ENCODE data around the gene TNIP1. TPM values are rescaled to one million over a fixed set of nuclear protein-coding genes. Genes with fewer than 3 reads are reported as not detected.

Gene TNIP1
- total and polyA plus RNA-seq, 7 donors: 55.1 to 210 (median 73.1) TPM

GRCh38 chr5:151068433-151069197, 12.2 kb downstream of the TNIP1 start:
- 41 to 68% methylated on average over 12 of the region's 12 CpGs for WGBS, 2 donors
- Histone ChIP-seq H3K36me3 (no peaks in the 10 kb centered on the region), H3K27me3 (no peaks in the 10 kb centered on the region), H3K4me1 (peaks cover 0 to 88% (median 64%) of the 10 kb centered on the region in 4 donors), H3K9me3 (no peaks in the 10 kb centered on the region), H3K27ac (peak overlapping the region; percentile 23 to 74 (median 52)), H3K4me3 (no peak overlapping the region)
- DNase-seq: no peak
- TF ChIP-seq EP300 (IDR thresholded peaks at IDR 0.05): no peak
- no peak for TF ChIP-seq POLR2AphosphoS5 (IDR thresholded peaks at IDR 0.05)
- TF ChIP-seq POLR2A (IDR thresholded peaks at IDR 0.05): no peak
- TF ChIP-seq CTCF (IDR thresholded peaks at IDR 0.05): no peak
- intact Hi-C loops (cut with DNase I): no loop called here

GRCh38 chr5:151067632-151068432, 13.0 kb downstream of the TNIP1 start:
- intact Hi-C loops (cut with DNase I): no loop called here
- peaks cover 0 to 94% (median 70%) of the 10 kb centered on the region in 4 donors for H3K4me1 ChIP-seq
- DNase-seq: no peak

GRCh38 chr5:151066920-151067319, 13.9 kb downstream of the TNIP1 start:
- DNase-seq: no peak
- no peak overlapping the region for H3K27ac ChIP-seq
- H3K27me3 ChIP-seq: no peaks in the 10 kb centered on the region
- no peaks in the 10 kb centered on the region for H3K9me3 ChIP-seq
- peaks cover 0 to 5% (median 2%) of the 10 kb centered on the region in 4 donors for H3K36me3 ChIP-seq
- no peak overlapping the region for H3K4me3 ChIP-seq
- TF ChIP-seq CTCF (IDR thresholded peaks at IDR 0.05) (no peak), EP300 (IDR thresholded peaks at IDR 0.05) (no peak), POLR2AphosphoS5 (IDR thresholded peaks at IDR 0.05) (no peak), POLR2A (IDR thresholded peaks at IDR 0.05) (no peak)
- H3K4me1 ChIP-seq: peaks cover 0 to 94% (median 70%) of the 10 kb centered on the region in 4 donors
- intact Hi-C loops (cut with DNase I): no loop called here
- 78 to 81% methylated on average over 6 of the region's 6 CpGs for WGBS, 2 donors

More at GRCh38 chr5:151067632-151068432, 13.0 kb downstream of the TNIP1 start:
- H3K4me3 ChIP-seq: no peak overlapping the region
- WGBS, 2 donors: 81 to 86% methylated on average over 14 of the region's 14 CpGs
- H3K27me3 ChIP-seq: no peaks in the 10 kb centered on the region
- H3K9me3 ChIP-seq: no peaks in the 10 kb centered on the region
- peak overlapping the region in 3 of 4 donors; percentile 23 to 74 (median 73) for H3K27ac ChIP-seq
- no peak for TF ChIP-seq EP300 (IDR thresholded peaks at IDR 0.05)
- no peaks in the 10 kb centered on the region for H3K36me3 ChIP-seq

DNA sequence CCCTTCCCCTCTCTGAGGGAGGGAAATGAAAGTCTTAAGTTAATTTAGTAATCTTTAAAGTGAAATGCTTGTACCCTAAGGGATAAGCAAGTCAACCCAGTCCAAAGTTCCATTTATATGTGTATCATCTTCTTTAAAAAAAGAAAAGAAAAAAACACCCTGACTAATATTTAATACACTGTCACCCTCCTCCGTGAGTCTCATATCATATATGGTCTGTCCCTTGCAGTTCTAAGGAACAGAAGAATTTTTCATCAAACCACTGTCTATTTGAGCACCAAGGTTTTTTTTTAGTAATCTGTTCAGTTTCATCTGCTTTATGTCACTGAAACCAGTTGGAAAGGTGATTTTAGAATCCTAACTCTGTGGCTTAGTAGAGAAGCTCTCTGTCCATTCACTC, 15.2 kb downstream of the TNIP1 start:
- no peak overlapping the region for H3K27ac ChIP-seq

More for the DNA sequence above, 15.2 kb downstream of the TNIP1 start:
- no peak for DNase-seq
- 82 to 87% methylated on average over 1 of the region's 1 CpG for WGBS, 2 donors
- peaks cover 0 to 82% (median 68%) of the 10 kb centered on the region in 4 donors for H3K4me1 ChIP-seq
- peaks cover 0 to 15% (median 11%) of the 10 kb centered on the region in 4 donors for H3K36me3 ChIP-seq
- no peak overlapping the region for H3K4me3 ChIP-seq
- TF ChIP-seq EP300 (IDR thresholded peaks at IDR 0.05): no peak
- no peak for TF ChIP-seq CTCF (IDR thresholded peaks at IDR 0.05)
- no peak for TF ChIP-seq POLR2A (IDR thresholded peaks at IDR 0.05)
- TF ChIP-seq POLR2AphosphoS5 (IDR thresholded peaks at IDR 0.05): no peak
- no peaks in the 10 kb centered on the region for H3K9me3 ChIP-seq
- intact Hi-C loops (cut with DNase I): no loop called here
- no peaks in the 10 kb centered on the region for H3K27me3 ChIP-seq

All from sigmoid colon (tissue), 7 donors.